Suprapubic skin (tissue), 4 donors: Measurements from ENCODE around the gene SVEP1. TPM values are rescaled to one million over a fixed set of nuclear protein-coding genes. Genes with fewer than 3 reads are reported as not detected.

Source experiments
- DNase-seq, 2 donors: peaks; one replicate each; pipeline ENCODE4 v3.0.0-alpha.2; 2019; ENCODE audit warnings: low spot score in 2 of 2
- H3K27ac ChIP-seq: fragments of 200-600 bp; sonication (generic); one replicate; pipeline ENCODE4 v1.5.1; 2019
- H3K27me3 ChIP-seq: fragments of 200-600 bp; sonication (generic); one replicate; pipeline ENCODE4 v1.5.1; 2019
- H3K36me3 ChIP-seq: fragments of 200-600 bp; sonication (generic); one replicate; pipeline ENCODE4 v1.5.1; 2019
- H3K4me1 ChIP-seq: fragments of 200-600 bp; sonication (generic); one replicate; pipeline ENCODE4 v1.5.1; 2019
- H3K4me3 ChIP-seq: fragments of 200-600 bp; sonication (generic); one replicate; pipeline ENCODE4 v1.5.1; 2019; ENCODE audit warnings: mild to moderate bottlenecking
- H3K9me3 ChIP-seq: fragments of 200-600 bp; sonication (generic); one replicate; pipeline ENCODE4 v1.5.1; 2019
- EP300 ChIP-seq: sonication (generic); formaldehyde crosslinking; IDR thresholded peaks from one replicate; pipeline ENCODE4 v1.6.1; 2017; ENCODE audit warnings: antibody characterized with exemption
- POLR2A ChIP-seq, 2 donors: fragments of 450-650 bp; IDR thresholded peaks; one replicate each; pipeline ENCODE4 v1.6.1; 2017; ENCODE audit warnings: antibody characterized with exemption in 2 of 2, mild to moderate bottlenecking in 2 of 2, moderate library complexity in 2 of 2
- POLR2AphosphoS5 ChIP-seq, 3 donors: sonication (generic); formaldehyde crosslinking; IDR thresholded peaks; one replicate each; pipeline ENCODE4 v1.6.1; 2017; ENCODE audit warnings: antibody characterized with exemption in 3 of 3
- WGBS: methylation state at CpG from one replicate; pipeline ENCODE4 v1.1.5; 2018; 5-methylcytosine and 5-hydroxymethylcytosine counted together
- total RNA-seq, 4 donors: library from RNA; depleted of rRNA; stranded (reverse); fragments of >200 nt; gene quantifications; one replicate each; pipeline ENCODE4 v1.1.0, GENCODE V29; 2016
- TF ChIP-seq, protein P1 (sequence below), 2 donors: fragments of 200-600 bp in 1 of 2; fragments of 450-650 bp in 1 of 2; sonication (generic) in 1 of 2; IDR thresholded peaks; one replicate each; pipeline ENCODE4 v1.5.1; 2016 to 2019; ENCODE audit warnings: antibody characterized with exemption in 2 of 2, mild to moderate bottlenecking in 1 of 2, moderate library complexity in 1 of 2

The SVEP1 gene
- total RNA-seq, 4 donors from 2014 or later = 5.8 to 15.6 (median 11.2) TPM

DNA sequence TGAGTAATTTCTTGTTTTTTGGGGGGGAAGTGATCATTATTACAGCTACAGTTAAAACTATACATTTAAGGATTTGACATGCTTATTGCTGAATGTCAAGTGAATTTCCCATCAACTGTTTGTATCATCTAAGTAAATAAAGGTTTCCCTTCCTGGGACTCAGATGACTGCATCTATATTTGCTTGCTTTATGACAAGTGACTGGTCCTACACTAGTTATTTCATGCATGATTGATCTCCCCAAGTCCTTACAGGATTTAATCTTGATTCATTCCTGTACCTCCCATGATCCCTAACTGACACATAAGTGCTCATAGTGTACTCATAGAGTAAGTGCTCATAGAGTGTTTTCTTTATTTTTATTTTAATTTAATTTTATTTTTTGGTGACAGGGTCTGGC is 244.7 kb downstream of the SVEP1 start:
- Histone ChIP-seq H3K36me3 (no peaks in the 10 kb centered on the region), H3K9me3 (no peaks in the 10 kb centered on the region), H3K27ac (no peak overlapping the region), H3K4me1 (no peaks in the 10 kb centered on the region), H3K27me3 (no peaks in the 10 kb centered on the region), H3K4me3 (no peak overlapping the region)
- no peak for DNase-seq
- TF ChIP-seq EP300 (no peak), POLR2A (IDR thresholded peaks at IDR 0.05) (no peak), POLR2AphosphoS5 (IDR thresholded peaks at IDR 0.05) (no peak)
- TF ChIP-seq, protein P1, sequence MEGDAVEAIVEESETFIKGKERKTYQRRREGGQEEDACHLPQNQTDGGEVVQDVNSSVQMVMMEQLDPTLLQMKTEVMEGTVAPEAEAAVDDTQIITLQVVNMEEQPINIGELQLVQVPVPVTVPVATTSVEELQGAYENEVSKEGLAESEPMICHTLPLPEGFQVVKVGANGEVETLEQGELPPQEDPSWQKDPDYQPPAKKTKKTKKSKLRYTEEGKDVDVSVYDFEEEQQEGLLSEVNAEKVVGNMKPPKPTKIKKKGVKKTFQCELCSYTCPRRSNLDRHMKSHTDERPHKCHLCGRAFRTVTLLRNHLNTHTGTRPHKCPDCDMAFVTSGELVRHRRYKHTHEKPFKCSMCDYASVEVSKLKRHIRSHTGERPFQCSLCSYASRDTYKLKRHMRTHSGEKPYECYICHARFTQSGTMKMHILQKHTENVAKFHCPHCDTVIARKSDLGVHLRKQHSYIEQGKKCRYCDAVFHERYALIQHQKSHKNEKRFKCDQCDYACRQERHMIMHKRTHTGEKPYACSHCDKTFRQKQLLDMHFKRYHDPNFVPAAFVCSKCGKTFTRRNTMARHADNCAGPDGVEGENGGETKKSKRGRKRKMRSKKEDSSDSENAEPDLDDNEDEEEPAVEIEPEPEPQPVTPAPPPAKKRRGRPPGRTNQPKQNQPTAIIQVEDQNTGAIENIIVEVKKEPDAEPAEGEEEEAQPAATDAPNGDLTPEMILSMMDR (IDR thresholded peaks at IDR 0.05) = no peak

DNA sequence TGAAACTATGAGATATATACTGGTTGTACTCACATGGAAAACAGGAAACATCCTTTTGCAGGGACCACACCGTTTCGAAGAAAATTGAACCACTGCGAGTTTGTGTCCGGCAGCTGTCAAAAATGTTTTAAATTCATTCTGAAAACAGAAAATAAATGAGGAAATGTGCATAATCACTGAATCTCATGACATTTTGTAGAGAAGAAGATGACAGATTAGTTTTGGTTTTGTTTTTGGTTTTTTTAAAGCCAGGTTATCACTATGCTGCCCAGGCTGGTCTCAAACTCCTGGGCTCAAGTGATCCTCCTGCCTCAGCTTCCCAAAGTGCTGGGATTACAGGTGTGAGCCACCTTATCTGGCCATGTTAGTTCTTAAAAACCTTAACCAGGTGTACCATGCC is 245.4 kb downstream of the SVEP1 start:
- TF ChIP-seq, protein P1 (IDR thresholded peaks at IDR 0.05) = no peak
- no peak for TF ChIP-seq POLR2AphosphoS5 (IDR thresholded peaks at IDR 0.05)
- TF ChIP-seq EP300 = no peak
- TF ChIP-seq POLR2A (IDR thresholded peaks at IDR 0.05) = no peak
- H3K27me3 ChIP-seq = no peaks in the 10 kb centered on the region
- no peak overlapping the region for H3K27ac ChIP-seq
- no peaks in the 10 kb centered on the region for H3K4me1 ChIP-seq
- WGBS = 85% methylated on average over 4 of the region's 4 CpGs
- H3K36me3 ChIP-seq = no peaks in the 10 kb centered on the region
- no peak for DNase-seq
- no peak overlapping the region for H3K4me3 ChIP-seq
- no peaks in the 10 kb centered on the region for H3K9me3 ChIP-seq

DNA sequence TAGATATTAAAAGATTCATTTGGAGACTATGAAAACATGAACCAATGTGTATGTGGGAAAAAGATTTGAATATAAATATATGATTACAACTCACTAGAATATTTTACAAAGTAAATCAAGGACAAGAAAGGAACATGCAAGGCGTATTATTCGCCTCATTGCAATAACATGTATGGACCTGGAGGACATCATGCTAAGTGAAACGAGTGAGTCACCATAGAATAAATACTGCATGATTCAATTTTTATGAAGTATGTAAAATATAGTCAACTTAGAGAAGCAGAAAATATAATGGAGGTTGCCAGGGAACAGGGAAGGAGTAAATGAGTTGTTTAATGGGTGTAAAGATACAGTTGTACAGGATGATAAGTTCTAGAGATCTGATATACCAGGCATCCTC is 246.8 kb downstream of the SVEP1 start:
- no peak overlapping the region for H3K27ac ChIP-seq

DNA sequence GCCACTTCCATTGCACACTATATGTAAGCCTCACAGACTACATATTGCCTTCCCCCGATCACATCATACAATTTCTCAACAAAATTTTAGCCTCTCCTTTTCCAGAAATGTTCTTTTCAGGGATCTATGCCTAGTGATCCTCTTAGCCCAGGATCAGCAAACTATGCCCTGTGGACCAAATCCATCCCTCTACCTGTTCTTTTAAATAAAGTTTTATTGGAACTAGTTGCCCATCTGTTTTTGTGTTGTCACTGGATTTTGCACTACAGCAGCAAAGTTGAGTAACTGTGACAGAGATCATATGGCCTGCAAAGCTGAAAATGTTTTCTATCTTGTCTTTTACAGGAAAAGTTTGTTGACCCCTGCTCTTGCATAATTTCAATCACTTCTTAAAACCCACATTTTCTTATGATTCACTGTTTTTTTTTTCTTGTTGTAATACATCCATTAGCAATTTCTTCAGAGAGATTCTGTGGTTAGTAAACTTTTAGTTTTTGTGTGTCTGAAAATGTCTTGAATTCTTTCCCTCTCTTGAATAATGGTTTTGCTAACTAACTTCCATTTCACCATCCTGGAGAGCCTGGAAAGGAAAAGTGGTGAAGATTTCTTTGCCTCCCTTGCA is 248.9 kb downstream of the SVEP1 start:
- TF ChIP-seq POLR2AphosphoS5 (IDR thresholded peaks at IDR 0.05) (no peak), POLR2A (IDR thresholded peaks at IDR 0.05) (no peak), EP300 (no peak)
- TF ChIP-seq, protein P1 (IDR thresholded peaks at IDR 0.05) = no peak
- no peak overlapping the region for H3K27ac ChIP-seq
- no peak overlapping the region for H3K4me3 ChIP-seq
- WGBS = 100% methylated on average over 1 of the region's 1 CpG
- H3K4me1 ChIP-seq = no peaks in the 10 kb centered on the region
- no peak for DNase-seq
- H3K27me3 ChIP-seq = no peaks in the 10 kb centered on the region
- no peaks in the 10 kb centered on the region for H3K9me3 ChIP-seq
- H3K36me3 ChIP-seq = no peaks in the 10 kb centered on the region

More for the DNA sequence above, 246.8 kb downstream of the SVEP1 start:
- Histone ChIP-seq H3K4me1 (no peaks in the 10 kb centered on the region), H3K4me3 (no peak overlapping the region), H3K36me3 (no peaks in the 10 kb centered on the region), H3K27me3 (no peaks in the 10 kb centered on the region), H3K9me3 (no peaks in the 10 kb centered on the region)
- no peak for DNase-seq
- WGBS = 53% methylated on average over 3 of the region's 3 CpGs
- TF ChIP-seq, protein P1 (IDR thresholded peaks at IDR 0.05) = no peak
- TF ChIP-seq POLR2A (IDR thresholded peaks at IDR 0.05) (no peak), EP300 (no peak)

DNA sequence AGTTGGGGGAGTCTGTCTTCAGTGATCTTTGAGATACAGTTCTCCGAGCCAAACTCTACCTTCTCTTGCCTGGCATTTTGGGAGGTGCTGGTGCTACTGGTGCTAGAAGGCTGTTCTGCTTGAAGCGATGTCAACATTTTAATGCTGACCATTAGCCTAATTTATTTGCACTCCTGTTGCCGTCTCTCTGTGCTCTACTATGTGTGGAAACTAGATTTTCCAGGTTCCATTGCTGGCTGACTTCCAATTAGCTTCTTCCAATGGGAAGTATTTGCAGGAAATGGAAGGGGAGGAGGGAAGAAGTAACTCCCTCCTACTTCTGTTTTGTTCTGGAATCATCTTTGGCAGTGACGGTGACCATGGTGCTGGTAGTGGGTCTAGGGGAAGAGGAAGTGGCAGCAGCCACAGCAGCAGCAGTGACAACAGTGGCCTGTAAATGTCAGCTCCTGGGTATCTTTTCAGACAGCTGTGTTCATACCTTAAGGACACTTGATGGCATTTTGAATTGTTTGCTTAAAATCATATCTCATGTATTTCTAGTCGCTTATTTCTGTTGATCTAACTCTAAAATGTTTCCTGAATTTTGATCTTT is 249.8 kb downstream of the SVEP1 start:
- TF ChIP-seq POLR2A (IDR thresholded peaks at IDR 0.05) (no peak), POLR2AphosphoS5 (IDR thresholded peaks at IDR 0.05) (no peak)
- TF ChIP-seq, protein P1 (IDR thresholded peaks at IDR 0.05) = no peak
- no peak for DNase-seq
- Histone ChIP-seq H3K27ac (no peak overlapping the region), H3K4me3 (no peak overlapping the region), H3K27me3 (no peaks in the 10 kb centered on the region), H3K36me3 (no peaks in the 10 kb centered on the region), H3K4me1 (no peaks in the 10 kb centered on the region), H3K9me3 (no peaks in the 10 kb centered on the region)
- 79% methylated on average over 5 of the region's 5 CpGs for WGBS
